ENCODE results near the gene VSTM4. TPM values are rescaled to one million over a fixed set of nuclear protein-coding genes. Genes with fewer than 3 reads are reported as not detected.

The VSTM4 gene
- total RNA-seq, 1 donor, result 10.1 TPM

DNA sequence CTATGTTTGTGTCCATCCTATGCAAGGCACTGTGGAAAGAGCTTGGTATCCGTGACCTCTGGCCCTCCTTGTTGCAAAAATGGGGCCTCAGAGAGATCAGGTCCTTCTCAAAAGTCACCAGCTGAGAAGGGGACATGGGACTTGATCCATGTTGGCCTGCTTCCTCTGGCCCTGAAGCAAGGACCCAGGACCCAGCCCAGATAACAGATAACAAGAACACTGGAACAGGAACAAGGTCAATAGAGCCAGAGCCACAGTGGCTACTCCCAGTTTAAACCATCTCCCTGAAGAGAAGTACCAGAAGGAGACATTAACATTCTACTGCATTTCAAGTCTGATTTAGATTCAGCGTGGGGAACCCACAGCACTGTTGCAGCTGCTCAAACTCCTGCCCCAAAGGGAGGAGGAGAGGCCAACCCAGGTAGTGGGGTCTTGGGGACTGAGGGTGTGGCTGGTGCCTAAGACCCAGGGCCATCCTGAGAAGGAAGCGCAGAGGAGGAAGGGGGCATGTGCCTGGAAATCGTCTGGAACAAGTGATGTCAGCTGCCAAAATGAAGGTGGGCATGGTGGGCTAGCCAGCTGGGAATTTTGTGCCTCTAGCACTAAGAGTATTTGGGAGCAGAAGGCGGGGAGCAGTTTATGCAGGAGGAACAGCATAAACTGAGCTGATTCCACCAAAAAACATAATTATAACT lies 61.2 kb downstream of the VSTM4 start:
- TF ChIP-seq, protein P1, sequence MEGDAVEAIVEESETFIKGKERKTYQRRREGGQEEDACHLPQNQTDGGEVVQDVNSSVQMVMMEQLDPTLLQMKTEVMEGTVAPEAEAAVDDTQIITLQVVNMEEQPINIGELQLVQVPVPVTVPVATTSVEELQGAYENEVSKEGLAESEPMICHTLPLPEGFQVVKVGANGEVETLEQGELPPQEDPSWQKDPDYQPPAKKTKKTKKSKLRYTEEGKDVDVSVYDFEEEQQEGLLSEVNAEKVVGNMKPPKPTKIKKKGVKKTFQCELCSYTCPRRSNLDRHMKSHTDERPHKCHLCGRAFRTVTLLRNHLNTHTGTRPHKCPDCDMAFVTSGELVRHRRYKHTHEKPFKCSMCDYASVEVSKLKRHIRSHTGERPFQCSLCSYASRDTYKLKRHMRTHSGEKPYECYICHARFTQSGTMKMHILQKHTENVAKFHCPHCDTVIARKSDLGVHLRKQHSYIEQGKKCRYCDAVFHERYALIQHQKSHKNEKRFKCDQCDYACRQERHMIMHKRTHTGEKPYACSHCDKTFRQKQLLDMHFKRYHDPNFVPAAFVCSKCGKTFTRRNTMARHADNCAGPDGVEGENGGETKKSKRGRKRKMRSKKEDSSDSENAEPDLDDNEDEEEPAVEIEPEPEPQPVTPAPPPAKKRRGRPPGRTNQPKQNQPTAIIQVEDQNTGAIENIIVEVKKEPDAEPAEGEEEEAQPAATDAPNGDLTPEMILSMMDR (IDR thresholded peaks at IDR 0.05; ENCODE audit: extremely low read depth, low read depth, low read length), result no peak
- peaks cover 8% of the 10 kb centered on the region for H3K4me1 ChIP-seq (ENCODE audit: insufficient read depth, low read length)
- no peak overlapping the region for H3K4me2 ChIP-seq (ENCODE audit: insufficient read depth, low read length)
- no peak overlapping the region for H3K4me3 ChIP-seq (ENCODE audit: insufficient read depth, low read length)
- peaks cover 4% of the 10 kb centered on the region for H4K20me1 ChIP-seq (ENCODE audit: insufficient read depth, low read length)
- no peaks in the 10 kb centered on the region for H3K79me2 ChIP-seq (ENCODE audit: insufficient read depth, low read length)
- DNase-seq (ENCODE audit: insufficient read length, low spot score, missing footprints), result no peak
- H3K36me3 ChIP-seq (ENCODE audit: insufficient read depth, low read length), result no peaks in the 10 kb centered on the region
- no peaks in the 10 kb centered on the region for H3K27me3 ChIP-seq (ENCODE audit: insufficient read depth, low read length)
- H3K9me3 ChIP-seq (ENCODE audit: low read depth, low read length), result no peaks in the 10 kb centered on the region
- no peak overlapping the region for H2AFZ ChIP-seq (ENCODE audit: low read length)
- H3K27ac ChIP-seq (ENCODE audit: low read depth, low read length), result no peak overlapping the region

DNA sequence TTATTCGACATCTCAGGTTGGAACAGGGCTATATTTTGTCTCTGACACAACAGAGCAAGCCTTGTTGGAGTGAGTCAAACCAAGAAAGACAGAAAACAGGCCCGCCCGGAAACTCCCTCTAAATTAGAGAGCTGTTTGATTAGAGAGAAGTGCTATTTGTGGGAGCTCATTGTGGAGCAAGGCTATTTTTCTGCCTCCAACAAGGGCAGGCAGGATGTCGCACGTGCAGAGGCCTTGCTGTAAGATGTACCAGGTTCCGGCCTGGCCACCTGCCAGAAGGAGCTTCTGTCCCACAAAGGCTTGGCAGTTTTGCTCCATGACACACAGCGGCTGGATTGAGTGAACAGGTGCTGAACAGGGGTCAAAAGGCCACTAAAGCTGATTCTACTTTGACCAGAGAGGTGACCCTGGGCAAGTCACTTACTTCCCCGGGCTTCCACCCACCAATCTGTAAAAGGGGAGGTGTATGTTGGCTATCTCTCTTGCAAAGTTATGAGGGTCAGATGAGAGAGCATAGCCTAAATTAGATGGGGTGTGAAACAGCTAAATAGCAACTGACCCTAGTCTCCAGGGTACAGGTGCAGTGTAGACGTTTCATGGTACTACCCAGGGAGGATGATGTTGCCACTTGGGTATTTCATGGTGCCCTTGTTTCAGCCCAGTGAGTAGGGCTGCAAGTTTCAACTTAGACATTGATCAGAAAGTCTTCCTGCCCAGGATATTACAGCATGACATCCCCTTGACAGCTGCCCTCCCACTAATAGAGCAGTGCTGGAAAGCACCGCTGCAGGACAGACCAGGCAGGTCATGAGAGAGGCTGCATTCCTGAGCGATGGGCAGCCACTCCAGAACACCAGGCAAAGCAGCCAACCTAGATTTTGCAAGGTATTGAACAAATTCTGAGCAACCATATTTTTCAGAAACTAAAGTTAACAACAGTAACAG lies 62.0 kb downstream of the VSTM4 start:
- DNase-seq (ENCODE audit: insufficient read length, low spot score, missing footprints), result no peak
- H3K4me2 ChIP-seq (ENCODE audit: insufficient read depth, low read length), result no peak overlapping the region
- no peak overlapping the region for H3K4me3 ChIP-seq (ENCODE audit: insufficient read depth, low read length)
- no peaks in the 10 kb centered on the region for H3K79me2 ChIP-seq (ENCODE audit: insufficient read depth, low read length)
- no peak overlapping the region for H3K27ac ChIP-seq (ENCODE audit: low read depth, low read length)
- no peaks in the 10 kb centered on the region for H3K36me3 ChIP-seq (ENCODE audit: insufficient read depth, low read length)
- TF ChIP-seq, protein P1 (IDR thresholded peaks at IDR 0.05; ENCODE audit: extremely low read depth, low read depth, low read length), result no peak
- H3K4me1 ChIP-seq (ENCODE audit: insufficient read depth, low read length), result peaks cover 8% of the 10 kb centered on the region
- no peak overlapping the region for H2AFZ ChIP-seq (ENCODE audit: low read length)
- H3K9me3 ChIP-seq (ENCODE audit: low read depth, low read length), result no peaks in the 10 kb centered on the region
- H4K20me1 ChIP-seq (ENCODE audit: insufficient read depth, low read length), result peaks cover 4% of the 10 kb centered on the region
- no peaks in the 10 kb centered on the region for H3K27me3 ChIP-seq (ENCODE audit: insufficient read depth, low read length)

DNA sequence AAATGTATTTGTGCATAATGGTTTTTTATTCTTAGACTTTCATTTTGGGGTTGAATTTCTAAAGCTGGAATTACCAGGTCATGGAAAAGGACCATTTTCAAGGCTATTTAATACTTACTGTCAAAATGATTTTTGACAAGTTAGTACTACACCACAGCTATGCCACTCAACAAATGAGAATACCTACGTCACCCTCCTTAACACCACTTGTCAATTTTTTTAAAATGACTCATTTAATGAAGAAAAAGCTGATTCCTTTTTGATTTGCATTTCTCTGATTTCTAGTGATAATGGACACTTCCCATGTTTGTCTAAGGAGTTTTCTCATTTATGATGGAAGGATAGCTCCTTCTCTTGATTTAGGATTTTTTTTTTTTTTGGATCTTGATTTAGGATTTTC lies 63.3 kb downstream of the VSTM4 start:
- no peak overlapping the region for H3K27ac ChIP-seq (ENCODE audit: low read depth, low read length)
- no peaks in the 10 kb centered on the region for H3K79me2 ChIP-seq (ENCODE audit: insufficient read depth, low read length)
- TF ChIP-seq, protein P1 (IDR thresholded peaks at IDR 0.05; ENCODE audit: extremely low read depth, low read depth, low read length), result no peak
- H2AFZ ChIP-seq (ENCODE audit: low read length), result no peak overlapping the region
- H3K27me3 ChIP-seq (ENCODE audit: insufficient read depth, low read length), result no peaks in the 10 kb centered on the region
- no peaks in the 10 kb centered on the region for H3K9me3 ChIP-seq (ENCODE audit: low read depth, low read length)
- DNase-seq (ENCODE audit: insufficient read length, low spot score, missing footprints), result no peak
- no peak overlapping the region for H3K4me2 ChIP-seq (ENCODE audit: insufficient read depth, low read length)
- peaks cover 4% of the 10 kb centered on the region for H4K20me1 ChIP-seq (ENCODE audit: insufficient read depth, low read length)
- H3K4me1 ChIP-seq (ENCODE audit: insufficient read depth, low read length), result peaks cover 5% of the 10 kb centered on the region
- H3K4me3 ChIP-seq (ENCODE audit: insufficient read depth, low read length), result no peak overlapping the region
- no peaks in the 10 kb centered on the region for H3K36me3 ChIP-seq (ENCODE audit: insufficient read depth, low read length)

DNA sequence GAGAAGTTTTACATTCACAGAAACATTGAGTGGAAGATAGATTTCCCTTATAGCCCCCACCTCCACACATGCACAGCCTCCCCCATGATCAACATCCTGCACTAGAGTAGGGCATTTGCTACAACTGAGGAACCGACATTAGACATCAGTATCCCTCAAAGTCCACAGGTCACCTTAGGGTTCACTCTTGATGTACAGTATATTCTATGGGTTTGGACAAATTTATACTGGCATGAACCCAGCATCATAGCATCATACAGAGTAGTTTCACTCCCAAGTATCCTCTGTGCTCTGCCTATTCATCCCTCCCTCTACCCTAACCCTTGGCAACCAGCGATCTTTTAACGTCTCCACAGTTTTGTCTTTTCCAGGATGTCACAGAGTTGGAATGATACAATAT lies 64.4 kb downstream of the VSTM4 start:
- Histone ChIP-seq H3K79me2 (ENCODE audit: insufficient read depth, low read length) (no peaks in the 10 kb centered on the region), H3K4me1 (ENCODE audit: insufficient read depth, low read length) (peaks cover 5% of the 10 kb centered on the region), H3K27ac (ENCODE audit: low read depth, low read length) (no peak overlapping the region), H3K9me3 (ENCODE audit: low read depth, low read length) (no peaks in the 10 kb centered on the region), H2AFZ (ENCODE audit: low read length) (no peak overlapping the region), H4K20me1 (ENCODE audit: insufficient read depth, low read length) (no peaks in the 10 kb centered on the region), H3K4me2 (ENCODE audit: insufficient read depth, low read length) (no peak overlapping the region), H3K36me3 (ENCODE audit: insufficient read depth, low read length) (no peaks in the 10 kb centered on the region), H3K27me3 (ENCODE audit: insufficient read depth, low read length) (no peaks in the 10 kb centered on the region), H3K4me3 (ENCODE audit: insufficient read depth, low read length) (no peak overlapping the region)
- no peak for DNase-seq (ENCODE audit: insufficient read length, low spot score, missing footprints)
- TF ChIP-seq, protein P1 (IDR thresholded peaks at IDR 0.05; ENCODE audit: extremely low read depth, low read depth, low read length), result no peak
